GM10847 (cell line): ENCODE results near the gene SERPINB3.
"Not testable (repeated sequence)": the region's sequence is repeated elsewhere in the genome, so short reads cannot be mapped to it uniquely, and the experiment has no call there.

Experiments
- POLR2A ChIP-seq: IDR thresholded peaks from 2 replicates; pipeline ENCODE4 v1.6.1; 2011; ENCODE audit not compliant: insufficient read length; ENCODE audit errors: extremely low read depth

Gene SERPINB3

GRCh38 chr18:63677500-63678225, 16.0 kb upstream of the SERPINB3 start:
- TF ChIP-seq POLR2A: no peak

- no peak for TF ChIP-seq POLR2A
These were observed 15.0 kb upstream of the SERPINB3 start for GRCh38 chr18:63676526-63677323.

GRCh38 chr18:63664571-63664970, 2.9 kb upstream of the SERPINB3 start:
- no peak for TF ChIP-seq POLR2A

GRCh38 chr18:63648241-63648640, 13.5 kb downstream of the SERPINB3 start:
- no peak for TF ChIP-seq POLR2A

- no peak for TF ChIP-seq POLR2A
These were observed 14.8 kb downstream of the SERPINB3 start for GRCh38 chr18:63646936-63647335.

- not testable (repeated sequence) for TF ChIP-seq POLR2A
These were observed 17.6 kb downstream of the SERPINB3 start, which contains the start of gene SERPINB4 for GRCh38 chr18:63644142-63644541. TSS of gene SERPINB4 (minus strand) at chr18:63644256. CDS start at chr18:63643577, 679 bp downstream.

- no peak for TF ChIP-seq POLR2A
These were observed 24.0 kb downstream of the SERPINB3 start for GRCh38 chr18:63637703-63638102.

- TF ChIP-seq POLR2A: no peak
These were observed 33.9 kb downstream of the SERPINB3 start for GRCh38 chr18:63627819-63628218.

GRCh38 chr18:63626431-63626830, 35.3 kb downstream of the SERPINB3 start:
- no peak for TF ChIP-seq POLR2A

GRCh38 chr18:63624863-63625262, 36.8 kb downstream of the SERPINB3 start:
- TF ChIP-seq POLR2A: no peak

GRCh38 chr18:63619661-63620060, 42.0 kb downstream of the SERPINB3 start:
- no peak for TF ChIP-seq POLR2A

GRCh38 chr18:63617915-63618234, 43.8 kb downstream of the SERPINB3 start:
- no peak for TF ChIP-seq POLR2A

- no peak for TF ChIP-seq POLR2A
These were observed 44.4 kb downstream of the SERPINB3 start for GRCh38 chr18:63617049-63617914.

GRCh38 chr18:63613420-63613819, 48.3 kb downstream of the SERPINB3 start:
- TF ChIP-seq POLR2A: no peak

GRCh38 chr18:63606526-63606925, 55.2 kb downstream of the SERPINB3 start:
- no peak for TF ChIP-seq POLR2A
